Smooth muscle cell (in vitro differentiated cells): ENCODE data around the gene ISOC2. TPM values are rescaled to one million over a fixed set of nuclear protein-coding genes. Genes with fewer than 3 reads are reported as not detected.
"Not testable (repeated sequence)": the region's sequence is repeated elsewhere in the genome, so short reads cannot be mapped to it uniquely, and the experiment has no call there.

Experiments used
- DNase-seq: peaks from one replicate; lab custom pipeline; 2025; ENCODE audit not compliant: unreplicated experiment; lab: John Stamatoyannopoulos, UW
- H2AFZ ChIP-seq: fragments of 200-600 bp; sonication (generic); 2 replicates; pipeline ENCODE4 v1.6.0; 2016; ENCODE audit warnings: antibody characterized with exemption, low read depth, mild to moderate bottlenecking
- H3F3A ChIP-seq: fragments of 200-600 bp; sonication (generic); 2 replicates; pipeline ENCODE4 v1.6.0; 2017; ENCODE audit warnings: antibody characterized with exemption, low read depth
- H3K27ac ChIP-seq: fragments of 200-600 bp; sonication (generic); 2 replicates; pipeline ENCODE4 v1.5.1; 2016; ENCODE audit warnings: low read depth, mild to moderate bottlenecking
- H3K27me3 ChIP-seq: fragments of 200-600 bp; sonication (generic); 2 replicates; pipeline ENCODE4 v1.6.1; 2016; ENCODE audit warnings: low read depth, mild to moderate bottlenecking
- H3K36me3 ChIP-seq: fragments of 200-600 bp; sonication (generic); 2 replicates; pipeline ENCODE4 v1.5.1; 2016; ENCODE audit warnings: low read depth
- H3K4me1 ChIP-seq: fragments of 200-600 bp; sonication (generic); 2 replicates; pipeline ENCODE4 v1.5.1; 2016; ENCODE audit warnings: low read depth
- H3K4me2 ChIP-seq: fragments of 200-600 bp; sonication (generic); 2 replicates; pipeline ENCODE4 v1.6.0; 2016; ENCODE audit warnings: mild to moderate bottlenecking
- H3K4me3 ChIP-seq: fragments of 200-600 bp; sonication (generic); 2 replicates; pipeline ENCODE4 v1.5.1; 2016; ENCODE audit warnings: mild to moderate bottlenecking
- H3K79me2 ChIP-seq: fragments of 200-600 bp; sonication (generic); 2 replicates; pipeline ENCODE4 v1.6.0; 2016; ENCODE audit warnings: low read depth, mild to moderate bottlenecking
- H3K9ac ChIP-seq: fragments of 200-600 bp; sonication (generic); 2 replicates; pipeline ENCODE4 v1.6.0; 2016; ENCODE audit warnings: low read depth
- H3K9me3 ChIP-seq: fragments of 200-600 bp; sonication (generic); replicated peaks from 2 replicates; pipeline ENCODE4 v1.5.1; 2016; ENCODE audit warnings: low read depth
- H4K20me1 ChIP-seq: fragments of 200-600 bp; sonication (generic); 2 replicates; pipeline ENCODE4 v1.6.0; 2016; ENCODE audit warnings: low read depth
- WGBS: methylation state at CpG from one replicate; pipeline ENCODE4 v1.1.7; 2016; ENCODE audit warnings: low lambda C conversion rate; 5-methylcytosine and 5-hydroxymethylcytosine counted together
- polyA plus RNA-seq: library from polyadenylated mRNA; unstranded; fragments of >200 nt; fragmentation: Nextera tagmentation; extraction: Ambion mirVana; gene quantifications from 2 replicates; pipeline ENCODE4 v1.2.1, GENCODE V29; 2016
- total RNA-seq: library from RNA; depleted of rRNA; stranded (reverse); fragments of >200 nt; gene quantifications from 2 replicates; pipeline ENCODE4 v1.2.3, GENCODE V29; 2014
- TF ChIP-seq, protein P1 (sequence below): fragments of 200-600 bp; sonication (generic); IDR thresholded peaks from 2 replicates; pipeline ENCODE4 v1.5.1; 2017; ENCODE audit warnings: borderline replicate concordance, mild to moderate bottlenecking, antibody characterized with exemption; ENCODE audit not compliant: insufficient read depth, poor library complexity, severe bottlenecking

The ISOC2 gene
- total and polyA plus RNA-seq, 2 experiments from 2014 or later: 56.5 to 61.4 TPM

DNA sequence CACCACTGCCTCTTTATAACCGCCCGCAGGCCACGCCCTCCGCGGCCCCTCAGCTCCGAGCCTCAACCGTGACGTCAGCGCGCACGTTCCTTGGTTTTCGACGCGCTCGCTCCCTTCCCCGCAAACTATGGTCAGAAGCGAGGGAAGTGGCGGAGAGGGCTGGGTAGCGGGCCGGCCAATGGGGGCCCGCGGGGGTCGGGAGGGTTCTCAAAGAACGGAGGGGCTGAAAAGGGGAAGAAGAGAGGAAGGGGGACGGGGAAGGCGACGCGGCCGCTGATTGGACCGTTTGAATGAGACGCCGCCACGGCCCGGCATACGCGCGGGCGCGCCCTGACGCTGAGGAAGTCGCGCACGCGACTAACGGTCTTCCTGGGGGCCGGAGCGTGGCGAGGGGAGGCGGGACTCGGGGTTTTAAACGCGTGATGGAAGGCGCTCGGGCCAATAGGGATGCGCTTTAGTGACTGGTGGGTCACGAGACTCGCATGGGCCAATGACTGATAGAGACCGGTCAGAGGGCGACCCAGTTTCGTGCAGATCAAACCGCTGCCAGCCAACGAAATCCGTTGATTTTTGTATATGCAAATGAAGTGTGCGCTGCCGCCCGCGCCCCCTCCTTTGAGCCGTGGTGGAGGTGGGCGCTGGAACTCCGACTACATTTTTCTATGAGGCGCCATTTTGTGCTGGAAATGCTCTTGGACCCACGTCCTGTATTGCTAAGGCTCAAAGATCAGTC lies 53.5 kb downstream of the ISOC2 start:
- H3F3A ChIP-seq: peaks cover 5% of the 10 kb centered on the region
- TF ChIP-seq, protein P1, sequence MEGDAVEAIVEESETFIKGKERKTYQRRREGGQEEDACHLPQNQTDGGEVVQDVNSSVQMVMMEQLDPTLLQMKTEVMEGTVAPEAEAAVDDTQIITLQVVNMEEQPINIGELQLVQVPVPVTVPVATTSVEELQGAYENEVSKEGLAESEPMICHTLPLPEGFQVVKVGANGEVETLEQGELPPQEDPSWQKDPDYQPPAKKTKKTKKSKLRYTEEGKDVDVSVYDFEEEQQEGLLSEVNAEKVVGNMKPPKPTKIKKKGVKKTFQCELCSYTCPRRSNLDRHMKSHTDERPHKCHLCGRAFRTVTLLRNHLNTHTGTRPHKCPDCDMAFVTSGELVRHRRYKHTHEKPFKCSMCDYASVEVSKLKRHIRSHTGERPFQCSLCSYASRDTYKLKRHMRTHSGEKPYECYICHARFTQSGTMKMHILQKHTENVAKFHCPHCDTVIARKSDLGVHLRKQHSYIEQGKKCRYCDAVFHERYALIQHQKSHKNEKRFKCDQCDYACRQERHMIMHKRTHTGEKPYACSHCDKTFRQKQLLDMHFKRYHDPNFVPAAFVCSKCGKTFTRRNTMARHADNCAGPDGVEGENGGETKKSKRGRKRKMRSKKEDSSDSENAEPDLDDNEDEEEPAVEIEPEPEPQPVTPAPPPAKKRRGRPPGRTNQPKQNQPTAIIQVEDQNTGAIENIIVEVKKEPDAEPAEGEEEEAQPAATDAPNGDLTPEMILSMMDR: no peak
- peak; percentile 99 for DNase-seq

DNA sequence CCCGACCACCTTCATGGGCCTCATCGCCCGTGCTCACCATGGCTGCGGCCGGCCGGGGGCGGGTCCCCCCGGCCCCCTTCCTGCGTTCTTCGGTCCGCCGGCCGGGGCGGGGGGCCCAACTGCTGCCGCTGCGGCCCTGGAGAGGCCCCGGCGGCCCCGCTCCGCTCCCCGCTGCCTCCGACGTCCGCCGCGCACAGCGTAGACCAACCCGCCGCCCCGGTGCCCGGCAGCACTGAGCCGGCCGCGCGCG lies 54.0 kb downstream of the ISOC2 start, which contains the start of gene UBE2S:
TSS of gene UBE2S (minus strand) at position 239 of the 250 bp plus-strand sequence. CDS start at position 40, 199 bp downstream.
- not testable (repeated sequence) for H3K27me3 ChIP-seq, H3F3A ChIP-seq, H3K36me3 ChIP-seq, H3K9me3 ChIP-seq, DNase-seq
- Histone ChIP-seq H3K27ac (peak within 1 kb of the TSS; percentile 99), H3K79me2 (peaks cover 37% of the 10 kb centered on the region), H2AFZ (peak within 1 kb of the TSS; percentile 69), H3K9ac (peak within 1 kb of the TSS; percentile 92), H3K4me2 (peak within 1 kb of the TSS; percentile 96), H4K20me1 (peaks cover 42% of the 10 kb centered on the region), H3K4me3 (peak within 1 kb of the TSS; percentile 78), H3K4me1 (peaks cover 14% of the 10 kb centered on the region)
- 0% methylated on average over 13 of the region's 36 CpGs for WGBS

More for the DNA sequence above, 53.5 kb downstream of the ISOC2 start:
- peaks cover 14% of the 10 kb centered on the region for H3K4me1 ChIP-seq
- peaks cover 37% of the 10 kb centered on the region for H4K20me1 ChIP-seq
- H3K27me3 ChIP-seq: no peaks in the 10 kb centered on the region
- peak overlapping the region; percentile 96 for H3K4me2 ChIP-seq
- H3K27ac ChIP-seq: peak overlapping the region; percentile 99
- peak overlapping the region; percentile 69 for H2AFZ ChIP-seq
- H3K36me3 ChIP-seq: no peaks in the 10 kb centered on the region
- peak overlapping the region; percentile 78 for H3K4me3 ChIP-seq
- no peaks in the 10 kb centered on the region for H3K9me3 ChIP-seq
- H3K9ac ChIP-seq: peak overlapping the region; percentile 92
- WGBS: 1% methylated on average over 53 of the region's 72 CpGs
- peaks cover 37% of the 10 kb centered on the region for H3K79me2 ChIP-seq

DNA sequence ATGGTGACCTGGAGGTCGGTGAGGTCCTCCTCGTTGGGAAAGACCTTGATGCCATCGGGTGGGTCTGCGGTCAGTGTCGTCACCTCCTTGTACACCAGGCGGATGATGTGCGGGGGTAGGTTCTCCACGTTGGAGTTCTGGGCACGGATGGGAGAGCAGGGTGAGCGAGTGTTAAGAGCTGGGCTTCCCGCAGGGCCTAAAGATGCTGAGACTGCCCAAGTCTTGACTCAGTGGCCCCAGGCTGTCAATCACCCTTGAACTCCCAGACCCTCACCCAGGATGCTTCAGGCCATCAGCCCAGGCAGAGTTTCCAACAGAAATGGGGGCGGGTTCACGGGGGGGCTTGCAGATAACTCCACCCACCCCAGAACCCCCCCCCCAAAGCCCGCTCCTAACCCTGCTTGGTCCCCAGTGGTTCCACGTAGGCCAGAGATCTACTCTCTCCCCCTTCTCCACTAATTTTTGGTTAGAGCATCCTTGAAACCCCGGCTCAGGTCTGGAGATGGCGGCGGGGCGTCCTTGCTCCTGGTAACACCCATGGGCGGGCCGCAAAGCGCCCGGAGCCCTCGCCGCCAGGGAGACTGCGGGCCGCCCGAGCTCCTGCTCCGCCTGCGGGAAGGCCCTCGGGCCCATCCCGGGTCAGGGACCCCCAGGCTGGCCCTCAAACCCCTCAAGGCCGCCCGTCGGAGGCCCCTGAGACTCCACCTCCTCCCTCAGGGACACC lies 54.5 kb downstream of the ISOC2 start:
- Histone ChIP-seq H3K4me2 (peak overlapping the region; percentile 96), H3K9ac (peak overlapping the region; percentile 92), H3K4me1 (peaks cover 14% of the 10 kb centered on the region), H3K27ac (peak overlapping the region; percentile 99), H3K36me3 (no peaks in the 10 kb centered on the region), H2AFZ (no peak overlapping the region), H3F3A (peaks cover 14% of the 10 kb centered on the region), H3K27me3 (no peaks in the 10 kb centered on the region), H4K20me1 (peaks cover 47% of the 10 kb centered on the region), H3K9me3 (no peaks in the 10 kb centered on the region), H3K79me2 (peaks cover 37% of the 10 kb centered on the region), H3K4me3 (peak overlapping the region; percentile 78)
- WGBS: 11% methylated on average over 33 of the region's 35 CpGs
- no peak for DNase-seq
- TF ChIP-seq, protein P1: no peak

DNA sequence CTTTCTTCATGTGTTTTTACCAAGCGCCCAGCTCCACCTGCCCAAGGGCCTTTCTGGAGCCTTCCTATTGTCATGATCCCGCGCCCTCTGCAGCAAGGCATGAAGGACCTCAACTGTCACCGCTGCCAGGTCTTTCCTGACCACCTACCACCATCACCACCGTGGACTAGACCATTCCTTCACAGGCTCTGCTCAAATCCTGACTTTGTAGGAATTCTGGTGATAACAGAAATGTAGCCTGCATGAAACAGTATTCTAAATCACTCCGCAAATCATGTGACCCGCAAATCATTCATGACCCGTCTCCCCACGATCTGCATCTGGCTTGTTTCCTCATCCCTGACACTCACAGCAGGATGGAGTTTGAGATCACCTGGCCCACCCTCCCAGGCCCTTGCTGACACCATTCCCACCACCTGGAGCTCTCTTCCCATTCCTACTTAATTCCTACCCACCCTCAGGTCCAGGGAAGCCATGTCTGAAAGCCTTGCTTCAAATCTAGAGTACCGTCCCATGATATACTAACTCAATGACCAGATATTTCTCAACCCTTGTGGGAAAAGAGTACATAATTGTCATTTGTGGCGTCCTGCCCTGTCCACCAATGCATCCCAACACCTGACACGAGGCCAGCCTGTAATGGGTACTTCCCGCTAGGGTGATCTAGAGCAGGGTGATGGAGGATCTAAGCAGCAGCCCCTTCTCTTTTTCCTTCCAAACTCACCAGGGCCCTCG lies 55.2 kb downstream of the ISOC2 start:
- DNase-seq: no peak
- Histone ChIP-seq H3K36me3 (no peaks in the 10 kb centered on the region), H3K9me3 (no peaks in the 10 kb centered on the region), H3K4me1 (peaks cover 14% of the 10 kb centered on the region), H3F3A (peaks cover 14% of the 10 kb centered on the region), H3K27ac (no peak overlapping the region), H3K9ac (peak overlapping the region; percentile 92), H2AFZ (no peak overlapping the region), H3K4me2 (peak overlapping the region; percentile 96), H3K4me3 (peak overlapping the region; percentile 78), H4K20me1 (peaks cover 53% of the 10 kb centered on the region), H3K27me3 (no peaks in the 10 kb centered on the region), H3K79me2 (peaks cover 37% of the 10 kb centered on the region)
- TF ChIP-seq, protein P1: no peak
- WGBS: 85% methylated on average over 14 of the region's 14 CpGs
